Upper lobe of right lung (tissue), 1 donor: ENCODE results near the gene PROC. TPM values are rescaled to one million over a fixed set of nuclear protein-coding genes. Genes with fewer than 3 reads are reported as not detected.
A peak's percentile ranks its signal among the peaks of the same experiment; 100 is the strongest.

ENCODE experiments used
- ATAC-seq: fragments of 200-7000 bp; cut with Tn5 transposase; one replicate; pipeline ENCODE4 v1.9.1; 2020; ENCODE audit warnings: mild to moderate bottlenecking, moderate library complexity
- DNase-seq: peaks from one replicate; pipeline ENCODE4 v3.0.0-alpha.2; 2020
- H3K27ac ChIP-seq: fragments of 200-600 bp; one replicate; pipeline ENCODE4 v1.8.0; 2022
- H3K27me3 ChIP-seq: fragments of 200-600 bp; one replicate; pipeline ENCODE4 v1.8.0; 2022; ENCODE audit warnings: mild to moderate bottlenecking
- H3K36me3 ChIP-seq: fragments of 200-600 bp; one replicate; pipeline ENCODE4 v1.8.0; 2022
- H3K4me1 ChIP-seq: fragments of 200-600 bp; one replicate; pipeline ENCODE4 v1.8.0; 2022
- H3K4me3 ChIP-seq: fragments of 200-600 bp; one replicate; pipeline ENCODE4 v1.8.0; 2022; ENCODE audit warnings: mild to moderate bottlenecking
- H3K9me3 ChIP-seq: fragments of 200-600 bp; one replicate; pipeline ENCODE4 v1.8.0; 2022
- CTCF ChIP-seq: fragments of 200-600 bp; IDR thresholded peaks from one replicate; pipeline ENCODE4 v1.8.0; 2022; ENCODE audit warnings: antibody characterized with exemption
- intact Hi-C: fragments of 100-400 bp; cut with DNase I; formaldehyde crosslinking; loops from one replicate; pipeline ENCODE4 v1.11.0; 2022
- total RNA-seq: library from RNA; stranded (reverse); fragmentation: NEBNext Ultra II Directional; extraction: Animal tissue kit (Norgen Biotek cat#: 25700); gene quantifications from one replicate; pipeline ENCODE4 v1.2.1, GENCODE V29; 2021
- donor health status: DM: no; HTN: yes; CAD: no; lungs with severe emphysema.

Gene PROC
- total RNA-seq, 1 donor from 2014 or later = not detected

GRCh38 chr2:127414638-127415592, 3.3 kb upstream of the PROC start:
- no peak for TF ChIP-seq CTCF
- Histone ChIP-seq H3K27me3 (no peaks in the 10 kb centered on the region), H3K9me3 (no peaks in the 10 kb centered on the region), H3K27ac (no peak overlapping the region), H3K36me3 (no peaks in the 10 kb centered on the region), H3K4me1 (peaks cover 51% of the 10 kb centered on the region), H3K4me3 (no peak overlapping the region)
- no peak for ATAC-seq
- intact Hi-C loops = no loop called here
- no peak for DNase-seq

GRCh38 chr2:127415593-127416505, 2.4 kb upstream of the PROC start:
- Histone ChIP-seq H3K36me3 (no peaks in the 10 kb centered on the region), H3K4me3 (peak overlapping the region; percentile 58), H3K4me1 (peaks cover 41% of the 10 kb centered on the region), H3K9me3 (no peaks in the 10 kb centered on the region), H3K27ac (no peak overlapping the region), H3K27me3 (no peaks in the 10 kb centered on the region)
- peak; percentile 68 for TF ChIP-seq CTCF
- DNase-seq (peak; percentile 92), ATAC-seq (peak; percentile 94)
- intact Hi-C loops = no loop called here

DNA sequence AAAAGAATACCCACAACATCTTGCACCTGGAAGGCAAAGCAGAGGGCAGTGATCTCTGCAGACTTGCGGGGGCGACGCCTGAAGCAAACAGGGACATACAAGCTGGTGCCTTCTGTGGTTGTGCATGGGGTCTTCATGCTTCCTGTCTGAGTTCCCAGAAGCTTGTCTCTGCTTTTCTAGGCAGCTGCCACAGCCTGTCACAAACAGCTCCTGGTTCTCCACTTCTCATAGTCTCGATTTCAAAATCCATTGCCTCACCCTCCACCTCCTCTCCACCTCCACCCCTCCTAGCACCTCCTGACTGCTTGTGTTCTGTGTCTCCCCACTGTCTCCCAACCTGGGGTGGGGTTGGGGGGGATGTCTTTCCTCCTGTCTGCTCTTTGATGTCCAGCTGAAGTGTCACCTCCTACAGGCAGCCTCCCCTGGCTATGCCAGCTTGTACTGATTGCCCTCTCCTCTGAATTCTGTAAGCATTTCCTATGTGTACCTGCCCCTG, 1.7 kb upstream of the PROC start:
- peak; percentile 30 for ATAC-seq
- no peak for TF ChIP-seq CTCF
- no peaks in the 10 kb centered on the region for H3K27me3 ChIP-seq
- no peak overlapping the region for H3K27ac ChIP-seq
- intact Hi-C loops = no loop called here
- H3K4me1 ChIP-seq = peaks cover 34% of the 10 kb centered on the region
- peak overlapping the region; percentile 58 for H3K4me3 ChIP-seq
- no peaks in the 10 kb centered on the region for H3K36me3 ChIP-seq
- H3K9me3 ChIP-seq = no peaks in the 10 kb centered on the region
- DNase-seq = no peak

DNA sequence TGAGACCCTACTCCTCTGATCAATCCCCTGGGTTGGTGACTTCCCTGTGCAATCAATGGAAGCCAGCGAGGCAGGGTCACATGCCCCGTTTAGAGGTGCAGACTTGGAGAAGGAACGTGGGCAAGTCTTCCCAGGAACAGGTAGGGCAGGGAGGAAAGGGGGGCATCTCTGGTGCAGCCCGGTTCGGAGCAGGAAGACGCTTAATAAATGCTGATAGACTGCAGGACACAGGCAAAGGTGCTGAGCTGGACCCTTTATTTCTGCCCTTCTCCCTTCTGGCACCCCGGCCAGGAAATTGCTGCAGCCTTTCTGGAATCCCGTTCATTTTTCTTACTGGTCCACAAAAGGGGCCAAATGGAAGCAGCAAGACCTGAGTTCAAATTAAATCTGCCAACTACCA, 821 bp upstream of the PROC start:
- Histone ChIP-seq H3K27me3 (peaks cover 6% of the 10 kb centered on the region), H3K36me3 (no peaks in the 10 kb centered on the region), H3K27ac (no peak overlapping the region), H3K4me3 (no peak overlapping the region), H3K9me3 (no peaks in the 10 kb centered on the region), H3K4me1 (peaks cover 27% of the 10 kb centered on the region)
- DNase-seq (no peak), ATAC-seq (no peak)
- TF ChIP-seq CTCF = no peak
- intact Hi-C loops = no loop called here

GRCh38 chr2:127419112-127419430, 844 bp downstream of the PROC start:
- Histone ChIP-seq H3K9me3 (no peaks in the 10 kb centered on the region), H3K36me3 (no peaks in the 10 kb centered on the region), H3K4me1 (peaks cover 34% of the 10 kb centered on the region), H3K27me3 (peaks cover 20% of the 10 kb centered on the region), H3K4me3 (no peak overlapping the region), H3K27ac (no peak overlapping the region)
- intact Hi-C loops = no loop called here
- ATAC-seq (no peak), DNase-seq (no peak)
- no peak for TF ChIP-seq CTCF
